NB4 (cell line): ENCODE results near the gene WDR70.

ENCODE experiments used
- DNase-seq: peaks from one replicate; pipeline ENCODE4 v3.0.0; 2010; ENCODE audit warnings: low read depth
- H3K4me3 ChIP-seq: one replicate; pipeline ENCODE4 v1.5.1; 2011; ENCODE audit warnings: mild to moderate bottlenecking, low read depth, low read length, moderate library complexity
- CTCF ChIP-seq: IDR thresholded peaks from one replicate; pipeline ENCODE4 v1.5.1; 2012; ENCODE audit warnings: low read depth, low read length
- MAX ChIP-seq: IDR thresholded peaks from 2 replicates; pipeline ENCODE4 v1.6.1; 2011; ENCODE audit warnings: low read depth, low read length
- MYC ChIP-seq: IDR thresholded peaks from 2 replicates; pipeline ENCODE4 v1.6.1; 2011; ENCODE audit warnings: low read depth, low read length
- POLR2A ChIP-seq: IDR thresholded peaks from 2 replicates; pipeline ENCODE4 v1.6.1; 2011; ENCODE audit warnings: mild to moderate bottlenecking; ENCODE audit not compliant: insufficient read length; ENCODE audit errors: extremely low read depth

The WDR70 gene

GRCh38 chr5:37571985-37572384, 192.9 kb downstream of the WDR70 start:
- DNase-seq = no peak
- TF ChIP-seq MAX (no peak), POLR2A (no peak), CTCF (no peak), MYC (no peak)
- H3K4me3 ChIP-seq = no peak overlapping the region

GRCh38 chr5:37575541-37576489, 196.7 kb downstream of the WDR70 start:
- TF ChIP-seq CTCF (no peak), MAX (no peak), MYC (no peak), POLR2A (no peak)
- no peak for DNase-seq
- no peak overlapping the region for H3K4me3 ChIP-seq

DNA sequence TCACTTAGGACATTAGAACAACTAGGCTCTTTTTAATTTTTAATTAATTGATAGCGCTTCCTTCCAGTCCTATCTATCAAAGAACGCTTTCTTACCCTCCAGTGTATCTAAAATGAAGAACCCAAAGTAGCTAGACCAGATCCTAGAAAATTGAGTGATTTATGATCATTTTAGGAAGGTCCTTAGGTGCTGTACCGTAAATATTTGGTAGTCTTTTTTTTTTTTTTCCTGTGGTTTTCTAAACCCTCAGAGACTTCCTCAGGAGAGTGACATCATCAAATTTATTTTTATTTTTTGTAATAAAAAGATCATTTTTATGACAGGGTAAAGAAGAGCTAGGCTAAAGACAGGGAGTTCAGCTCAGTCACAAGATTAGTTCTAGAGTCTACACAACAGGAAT, 197.4 kb downstream of the WDR70 start:
- no peak overlapping the region for H3K4me3 ChIP-seq
- no peak for DNase-seq
- TF ChIP-seq POLR2A = no peak
- TF ChIP-seq CTCF = no peak
- TF ChIP-seq MAX = no peak
- no peak for TF ChIP-seq MYC

GRCh38 chr5:37578176-37578575, 199.1 kb downstream of the WDR70 start:
- no peak for TF ChIP-seq MYC
- TF ChIP-seq MAX = no peak
- TF ChIP-seq CTCF = no peak
- no peak for TF ChIP-seq POLR2A
- no peak overlapping the region for H3K4me3 ChIP-seq
- DNase-seq = no peak

GRCh38 chr5:37580106-37580505, 201.0 kb downstream of the WDR70 start:
- TF ChIP-seq POLR2A = no peak
- TF ChIP-seq MAX = no peak
- no peak for TF ChIP-seq MYC
- TF ChIP-seq CTCF = no peak
- no peak for DNase-seq
- H3K4me3 ChIP-seq = no peak overlapping the region
